DND-41 (cell line): Measurements from ENCODE around the gene USH1C.

ENCODE experiments used
- EZH2 ChIP-seq: IDR thresholded peaks from 3 replicates; pipeline ENCODE4 v1.6.1; 2012; ENCODE audit warnings: borderline replicate concordance, low read depth, mild to moderate bottlenecking, moderate library complexity, low read length, inconsistent platforms; ENCODE audit not compliant: severe bottlenecking
- TF ChIP-seq, protein P1 (sequence below): IDR thresholded peaks from 2 replicates; pipeline ENCODE4 v1.5.1; 2012; ENCODE audit warnings: borderline replicate concordance, low read length, moderate library complexity, mild to moderate bottlenecking; ENCODE audit not compliant: poor library complexity, severe bottlenecking; ENCODE audit errors: extremely low read depth

DNA sequence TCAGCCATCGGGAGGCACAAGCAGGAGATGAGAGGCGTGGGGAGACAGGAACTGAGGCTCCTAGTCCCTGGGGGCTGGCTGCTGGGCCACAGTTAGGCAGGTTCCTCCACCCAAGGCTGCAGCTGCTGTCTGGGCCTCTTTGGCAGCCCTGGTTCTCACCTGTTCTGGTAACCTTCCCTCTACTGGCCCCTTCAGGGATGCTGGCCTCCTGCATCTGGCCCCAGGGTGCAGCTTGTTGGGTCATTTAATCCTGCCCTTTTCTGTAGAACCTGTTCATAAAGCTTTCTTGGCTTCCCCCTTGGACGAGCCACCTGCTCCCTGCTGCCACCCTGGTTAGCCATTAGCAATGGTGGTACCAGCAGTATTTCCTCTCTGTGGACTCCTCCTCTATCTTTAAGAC, 5.5 kb downstream of the USH1C start:
- TF ChIP-seq, protein P1, sequence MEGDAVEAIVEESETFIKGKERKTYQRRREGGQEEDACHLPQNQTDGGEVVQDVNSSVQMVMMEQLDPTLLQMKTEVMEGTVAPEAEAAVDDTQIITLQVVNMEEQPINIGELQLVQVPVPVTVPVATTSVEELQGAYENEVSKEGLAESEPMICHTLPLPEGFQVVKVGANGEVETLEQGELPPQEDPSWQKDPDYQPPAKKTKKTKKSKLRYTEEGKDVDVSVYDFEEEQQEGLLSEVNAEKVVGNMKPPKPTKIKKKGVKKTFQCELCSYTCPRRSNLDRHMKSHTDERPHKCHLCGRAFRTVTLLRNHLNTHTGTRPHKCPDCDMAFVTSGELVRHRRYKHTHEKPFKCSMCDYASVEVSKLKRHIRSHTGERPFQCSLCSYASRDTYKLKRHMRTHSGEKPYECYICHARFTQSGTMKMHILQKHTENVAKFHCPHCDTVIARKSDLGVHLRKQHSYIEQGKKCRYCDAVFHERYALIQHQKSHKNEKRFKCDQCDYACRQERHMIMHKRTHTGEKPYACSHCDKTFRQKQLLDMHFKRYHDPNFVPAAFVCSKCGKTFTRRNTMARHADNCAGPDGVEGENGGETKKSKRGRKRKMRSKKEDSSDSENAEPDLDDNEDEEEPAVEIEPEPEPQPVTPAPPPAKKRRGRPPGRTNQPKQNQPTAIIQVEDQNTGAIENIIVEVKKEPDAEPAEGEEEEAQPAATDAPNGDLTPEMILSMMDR, result no peak
- TF ChIP-seq EZH2, result no peak
